Measurements from ENCODE around the gene PROM2.

DNA sequence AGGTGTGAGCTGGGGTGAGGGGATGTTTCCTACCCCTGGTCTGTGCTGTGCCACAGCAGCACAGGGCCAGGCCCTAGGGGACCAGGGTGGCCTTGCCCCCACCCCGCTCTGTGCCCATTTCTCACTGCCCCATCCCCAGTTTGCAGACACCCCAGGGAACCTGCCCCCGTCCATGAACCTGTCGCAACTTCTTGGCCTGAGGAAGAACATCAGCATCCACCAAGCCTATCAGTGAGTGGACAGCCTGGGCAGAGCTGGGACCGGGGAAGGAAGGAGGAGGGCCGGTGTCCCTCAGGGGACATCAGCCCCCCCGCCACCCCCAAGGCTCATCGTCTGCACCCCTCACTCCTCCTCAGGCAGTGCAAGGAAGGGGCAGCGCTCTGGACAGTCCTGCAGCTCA lies 7.5 kb downstream of the PROM2 start:
- TF ChIP-seq, protein P1, sequence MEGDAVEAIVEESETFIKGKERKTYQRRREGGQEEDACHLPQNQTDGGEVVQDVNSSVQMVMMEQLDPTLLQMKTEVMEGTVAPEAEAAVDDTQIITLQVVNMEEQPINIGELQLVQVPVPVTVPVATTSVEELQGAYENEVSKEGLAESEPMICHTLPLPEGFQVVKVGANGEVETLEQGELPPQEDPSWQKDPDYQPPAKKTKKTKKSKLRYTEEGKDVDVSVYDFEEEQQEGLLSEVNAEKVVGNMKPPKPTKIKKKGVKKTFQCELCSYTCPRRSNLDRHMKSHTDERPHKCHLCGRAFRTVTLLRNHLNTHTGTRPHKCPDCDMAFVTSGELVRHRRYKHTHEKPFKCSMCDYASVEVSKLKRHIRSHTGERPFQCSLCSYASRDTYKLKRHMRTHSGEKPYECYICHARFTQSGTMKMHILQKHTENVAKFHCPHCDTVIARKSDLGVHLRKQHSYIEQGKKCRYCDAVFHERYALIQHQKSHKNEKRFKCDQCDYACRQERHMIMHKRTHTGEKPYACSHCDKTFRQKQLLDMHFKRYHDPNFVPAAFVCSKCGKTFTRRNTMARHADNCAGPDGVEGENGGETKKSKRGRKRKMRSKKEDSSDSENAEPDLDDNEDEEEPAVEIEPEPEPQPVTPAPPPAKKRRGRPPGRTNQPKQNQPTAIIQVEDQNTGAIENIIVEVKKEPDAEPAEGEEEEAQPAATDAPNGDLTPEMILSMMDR (IDR thresholded peaks at IDR 0.05; ENCODE audit: low read depth, low read length, missing input control): no peak
- TF ChIP-seq, protein P2, sequence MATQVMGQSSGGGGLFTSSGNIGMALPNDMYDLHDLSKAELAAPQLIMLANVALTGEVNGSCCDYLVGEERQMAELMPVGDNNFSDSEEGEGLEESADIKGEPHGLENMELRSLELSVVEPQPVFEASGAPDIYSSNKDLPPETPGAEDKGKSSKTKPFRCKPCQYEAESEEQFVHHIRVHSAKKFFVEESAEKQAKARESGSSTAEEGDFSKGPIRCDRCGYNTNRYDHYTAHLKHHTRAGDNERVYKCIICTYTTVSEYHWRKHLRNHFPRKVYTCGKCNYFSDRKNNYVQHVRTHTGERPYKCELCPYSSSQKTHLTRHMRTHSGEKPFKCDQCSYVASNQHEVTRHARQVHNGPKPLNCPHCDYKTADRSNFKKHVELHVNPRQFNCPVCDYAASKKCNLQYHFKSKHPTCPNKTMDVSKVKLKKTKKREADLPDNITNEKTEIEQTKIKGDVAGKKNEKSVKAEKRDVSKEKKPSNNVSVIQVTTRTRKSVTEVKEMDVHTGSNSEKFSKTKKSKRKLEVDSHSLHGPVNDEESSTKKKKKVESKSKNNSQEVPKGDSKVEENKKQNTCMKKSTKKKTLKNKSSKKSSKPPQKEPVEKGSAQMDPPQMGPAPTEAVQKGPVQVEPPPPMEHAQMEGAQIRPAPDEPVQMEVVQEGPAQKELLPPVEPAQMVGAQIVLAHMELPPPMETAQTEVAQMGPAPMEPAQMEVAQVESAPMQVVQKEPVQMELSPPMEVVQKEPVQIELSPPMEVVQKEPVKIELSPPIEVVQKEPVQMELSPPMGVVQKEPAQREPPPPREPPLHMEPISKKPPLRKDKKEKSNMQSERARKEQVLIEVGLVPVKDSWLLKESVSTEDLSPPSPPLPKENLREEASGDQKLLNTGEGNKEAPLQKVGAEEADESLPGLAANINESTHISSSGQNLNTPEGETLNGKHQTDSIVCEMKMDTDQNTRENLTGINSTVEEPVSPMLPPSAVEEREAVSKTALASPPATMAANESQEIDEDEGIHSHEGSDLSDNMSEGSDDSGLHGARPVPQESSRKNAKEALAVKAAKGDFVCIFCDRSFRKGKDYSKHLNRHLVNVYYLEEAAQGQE (IDR thresholded peaks at IDR 0.05): no peak
- TF ChIP-seq EGR1 (IDR thresholded peaks at IDR 0.05; ENCODE audit: low read depth in 2 of 2) (no peak), RAD21 (IDR thresholded peaks at IDR 0.05) (no peak)
- TF ChIP-seq, protein P3, sequence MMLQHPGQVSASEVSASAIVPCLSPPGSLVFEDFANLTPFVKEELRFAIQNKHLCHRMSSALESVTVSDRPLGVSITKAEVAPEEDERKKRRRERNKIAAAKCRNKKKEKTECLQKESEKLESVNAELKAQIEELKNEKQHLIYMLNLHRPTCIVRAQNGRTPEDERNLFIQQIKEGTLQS (IDR thresholded peaks at IDR 0.05): no peak

All from liver (tissue), 3 donors.